Measurements from ENCODE around the gene SPCS3. TPM values are rescaled to one million over a fixed set of nuclear protein-coding genes. Genes with fewer than 3 reads are reported as not detected.

The SPCS3 gene
- total RNA-seq, 1 donor from 2014 or later = 57.4 TPM

DNA sequence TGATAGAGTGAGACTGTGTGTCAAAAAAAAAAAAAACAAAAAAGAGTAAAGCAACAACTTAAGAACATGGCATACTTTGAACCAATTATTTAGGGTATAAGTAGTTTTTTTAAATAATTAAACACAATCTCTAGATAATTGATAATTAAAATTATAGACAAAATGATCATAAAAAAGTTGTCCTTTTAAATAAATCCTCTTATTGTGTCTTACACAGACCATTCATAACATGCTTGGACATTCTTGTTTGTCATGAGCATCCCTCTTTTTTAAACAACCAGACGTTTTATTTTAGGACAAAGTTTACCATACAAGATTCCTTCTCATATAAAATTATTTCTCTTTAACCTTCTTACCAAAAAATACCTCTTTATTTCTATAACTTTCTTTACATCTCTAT, 35.1 kb downstream of the SPCS3 start:
- Histone ChIP-seq H3K36me3 (no peaks in the 10 kb centered on the region), H3K27me3 (no peaks in the 10 kb centered on the region), H3K4me3 (no peak overlapping the region), H3K9me3 (no peaks in the 10 kb centered on the region), H3K27ac (no peak overlapping the region), H3K4me1 (peaks cover 0 to 2% of the 10 kb centered on the region in 2 donors)
- DNase-seq (ENCODE audit: low spot score in 2 of 2) = no peak
- TF ChIP-seq, protein P1, sequence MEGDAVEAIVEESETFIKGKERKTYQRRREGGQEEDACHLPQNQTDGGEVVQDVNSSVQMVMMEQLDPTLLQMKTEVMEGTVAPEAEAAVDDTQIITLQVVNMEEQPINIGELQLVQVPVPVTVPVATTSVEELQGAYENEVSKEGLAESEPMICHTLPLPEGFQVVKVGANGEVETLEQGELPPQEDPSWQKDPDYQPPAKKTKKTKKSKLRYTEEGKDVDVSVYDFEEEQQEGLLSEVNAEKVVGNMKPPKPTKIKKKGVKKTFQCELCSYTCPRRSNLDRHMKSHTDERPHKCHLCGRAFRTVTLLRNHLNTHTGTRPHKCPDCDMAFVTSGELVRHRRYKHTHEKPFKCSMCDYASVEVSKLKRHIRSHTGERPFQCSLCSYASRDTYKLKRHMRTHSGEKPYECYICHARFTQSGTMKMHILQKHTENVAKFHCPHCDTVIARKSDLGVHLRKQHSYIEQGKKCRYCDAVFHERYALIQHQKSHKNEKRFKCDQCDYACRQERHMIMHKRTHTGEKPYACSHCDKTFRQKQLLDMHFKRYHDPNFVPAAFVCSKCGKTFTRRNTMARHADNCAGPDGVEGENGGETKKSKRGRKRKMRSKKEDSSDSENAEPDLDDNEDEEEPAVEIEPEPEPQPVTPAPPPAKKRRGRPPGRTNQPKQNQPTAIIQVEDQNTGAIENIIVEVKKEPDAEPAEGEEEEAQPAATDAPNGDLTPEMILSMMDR (IDR thresholded peaks at IDR 0.05) = no peak
- intact Hi-C loops (cut with DNase I) = no loop called here

DNA sequence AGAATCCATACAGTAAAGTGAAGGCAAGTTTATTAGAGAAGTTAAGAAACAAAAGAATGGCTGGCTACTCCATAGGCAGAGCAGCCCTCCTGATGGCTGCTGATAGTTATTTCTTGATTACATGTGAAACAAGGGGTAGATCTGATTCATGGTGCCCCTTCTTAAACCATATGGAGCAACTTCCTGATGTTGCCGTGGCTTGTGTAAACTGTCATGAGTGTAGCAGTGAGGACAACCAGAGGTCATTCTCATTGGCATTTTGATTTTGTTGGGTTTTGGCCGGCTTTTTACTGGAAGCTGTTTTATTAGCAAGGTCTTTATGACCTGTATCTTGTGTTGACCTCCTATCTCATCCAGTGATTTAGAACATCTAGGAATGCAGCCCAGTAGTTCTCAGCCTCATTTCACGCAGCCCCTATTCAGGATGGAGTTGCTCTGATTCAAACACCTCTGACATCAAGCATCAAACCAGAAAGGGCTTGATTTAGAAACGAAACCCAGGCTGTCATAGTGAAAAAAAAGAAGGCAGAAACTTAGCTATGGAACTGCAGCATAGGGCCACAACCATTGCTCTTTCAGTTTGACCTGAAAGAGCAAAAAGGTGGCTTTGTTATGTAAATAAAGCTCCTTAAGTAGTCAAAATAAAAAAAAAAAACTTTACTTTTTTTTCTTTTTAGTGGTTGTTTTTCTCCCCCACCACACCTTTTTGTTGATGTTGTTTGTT, 37.8 kb downstream of the SPCS3 start:
- H3K4me1 ChIP-seq = peaks cover 0 to 2% of the 10 kb centered on the region in 2 donors
- H3K9me3 ChIP-seq = no peaks in the 10 kb centered on the region
- H3K27me3 ChIP-seq = no peaks in the 10 kb centered on the region
- H3K4me3 ChIP-seq = no peak overlapping the region
- no peaks in the 10 kb centered on the region for H3K36me3 ChIP-seq
- no peak for DNase-seq (ENCODE audit: low spot score in 2 of 2)
- intact Hi-C loops (cut with DNase I) = no loop called here
- TF ChIP-seq, protein P1 (IDR thresholded peaks at IDR 0.05) = no peak
- H3K27ac ChIP-seq = no peak overlapping the region

GRCh38 chr4:176358083-176358469, 38.3 kb downstream of the SPCS3 start:
- no peaks in the 10 kb centered on the region for H3K9me3 ChIP-seq
- H3K4me3 ChIP-seq = no peak overlapping the region
- TF ChIP-seq, protein P1 (IDR thresholded peaks at IDR 0.05) = no peak
- no peak for DNase-seq (ENCODE audit: low spot score in 2 of 2)
- no peak overlapping the region for H3K27ac ChIP-seq
- peaks cover 0 to 2% of the 10 kb centered on the region in 2 donors for H3K4me1 ChIP-seq
- H3K36me3 ChIP-seq = no peaks in the 10 kb centered on the region
- intact Hi-C loops (cut with DNase I) = no loop called here
- no peaks in the 10 kb centered on the region for H3K27me3 ChIP-seq

GRCh38 chr4:176359590-176359989, 39.8 kb downstream of the SPCS3 start:
- no peak for DNase-seq (ENCODE audit: low spot score in 2 of 2)
- Histone ChIP-seq H3K4me3 (no peak overlapping the region), H3K36me3 (no peaks in the 10 kb centered on the region), H3K27ac (no peak overlapping the region), H3K4me1 (no peaks in the 10 kb centered on the region), H3K27me3 (no peaks in the 10 kb centered on the region), H3K9me3 (no peaks in the 10 kb centered on the region)
- TF ChIP-seq, protein P1 (IDR thresholded peaks at IDR 0.05) = no peak
- intact Hi-C loops (cut with DNase I) = no loop called here

DNA sequence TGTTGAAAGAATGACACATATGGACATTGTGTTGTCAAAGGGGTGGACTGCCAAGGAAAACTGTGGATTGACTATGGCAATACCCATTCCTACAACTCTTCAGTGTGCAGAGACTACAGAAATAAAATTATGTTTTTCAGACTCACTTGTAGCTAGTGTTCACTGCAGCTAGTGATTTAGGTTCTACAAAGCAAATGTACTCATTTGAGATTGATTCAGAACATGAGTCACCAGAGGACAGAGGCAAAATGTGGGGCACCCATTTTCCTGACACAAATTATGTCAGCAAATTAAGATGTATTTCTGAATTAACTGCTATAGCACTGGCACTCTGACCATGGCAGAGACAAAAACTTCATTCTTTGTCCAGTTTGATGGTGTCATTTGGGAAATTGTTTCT, 40.7 kb downstream of the SPCS3 start:
- intact Hi-C loops (cut with DNase I) = no loop called here
- DNase-seq (ENCODE audit: low spot score in 2 of 2) = no peak
- Histone ChIP-seq H3K9me3 (no peaks in the 10 kb centered on the region), H3K27me3 (no peaks in the 10 kb centered on the region), H3K4me1 (no peaks in the 10 kb centered on the region), H3K27ac (no peak overlapping the region), H3K36me3 (no peaks in the 10 kb centered on the region), H3K4me3 (no peak overlapping the region)
- TF ChIP-seq, protein P1 (IDR thresholded peaks at IDR 0.05) = no peak
